Esophagus squamous epithelium (tissue), 4 donors: Measurements from ENCODE around the gene NTF4.

ENCODE experiments used
- CTCF ChIP-seq, 6 experiments: fragments of 450-650 bp in 4 of 6; fragments of 200-600 bp in 2 of 6; sonication (generic) in 2 of 6; IDR thresholded peaks; one replicate each; pipeline ENCODE4 v1.5.1; 2016 to 2019; ENCODE audit warnings: antibody characterized with exemption in 6 of 6, mild to moderate bottlenecking in 4 of 6, moderate library complexity in 4 of 6
- POLR2A ChIP-seq, 4 donors: fragments of 450-650 bp; IDR thresholded peaks; one replicate each; pipeline ENCODE4 v1.6.1; 2017; ENCODE audit warnings: antibody characterized with exemption in 4 of 4, mild to moderate bottlenecking in 4 of 4, moderate library complexity in 3 of 4

DNA sequence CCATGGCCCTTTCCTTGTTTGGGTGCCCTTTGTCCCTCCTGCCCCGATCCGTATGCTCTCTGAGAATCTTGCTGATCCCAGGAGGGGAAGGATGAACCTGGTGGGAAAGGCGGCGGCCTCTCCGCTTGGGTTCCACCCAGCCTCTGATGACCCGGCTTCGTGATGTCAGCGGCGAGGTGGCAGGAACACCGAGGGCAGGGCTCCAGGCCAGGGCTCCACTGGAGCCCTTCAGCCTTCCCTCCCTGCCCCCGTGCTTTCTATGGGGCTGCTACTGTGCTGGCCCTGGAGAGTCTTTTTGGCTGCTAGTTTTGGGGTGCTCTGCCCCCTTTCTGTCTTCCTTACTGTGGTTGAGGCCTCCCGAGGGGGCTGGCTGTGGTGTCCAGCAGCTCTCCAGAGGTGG, 37.7 kb upstream of the NTF4 start:
- TF ChIP-seq CTCF (IDR thresholded peaks at IDR 0.05) (no peak), POLR2A (IDR thresholded peaks at IDR 0.05) (no peak)
